Testis (tissue), 2 donors: ENCODE data around the gene SKA2.

Source experiments
- POLR2A ChIP-seq: fragments of 450-650 bp; IDR thresholded peaks from one replicate; pipeline ENCODE4 v1.6.1; 2017; ENCODE audit warnings: antibody characterized with exemption, mild to moderate bottlenecking, moderate library complexity
- TF ChIP-seq, protein P1 (sequence below), 3 experiments: fragments of 450-650 bp in 2 of 3; fragments of 200-600 bp in 1 of 3; sonication (generic) in 1 of 3; IDR thresholded peaks; one replicate each; pipeline ENCODE4 v1.5.1; 2016 to 2019; ENCODE audit warnings: antibody characterized with exemption in 3 of 3, mild to moderate bottlenecking in 2 of 3, moderate library complexity in 1 of 3

DNA sequence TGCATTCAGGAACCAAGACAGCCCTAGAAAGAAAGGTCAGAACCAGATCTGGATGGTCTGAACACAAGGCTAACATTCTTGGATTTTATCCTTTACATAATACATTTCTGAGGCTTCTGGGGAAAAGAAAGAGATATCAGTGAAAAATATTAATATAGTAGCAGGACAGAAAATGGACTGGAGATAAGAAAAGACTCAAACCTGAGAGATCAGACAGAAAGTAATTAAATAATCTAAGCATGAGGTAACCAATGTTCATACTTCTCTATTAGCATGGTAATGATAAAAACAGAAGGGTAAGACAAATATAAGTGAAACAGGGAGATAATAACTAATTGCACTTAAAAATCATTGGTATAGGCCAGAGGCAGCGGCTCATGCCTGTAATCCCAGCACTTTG lies 53.8 kb downstream of the SKA2 start:
- TF ChIP-seq, protein P1, sequence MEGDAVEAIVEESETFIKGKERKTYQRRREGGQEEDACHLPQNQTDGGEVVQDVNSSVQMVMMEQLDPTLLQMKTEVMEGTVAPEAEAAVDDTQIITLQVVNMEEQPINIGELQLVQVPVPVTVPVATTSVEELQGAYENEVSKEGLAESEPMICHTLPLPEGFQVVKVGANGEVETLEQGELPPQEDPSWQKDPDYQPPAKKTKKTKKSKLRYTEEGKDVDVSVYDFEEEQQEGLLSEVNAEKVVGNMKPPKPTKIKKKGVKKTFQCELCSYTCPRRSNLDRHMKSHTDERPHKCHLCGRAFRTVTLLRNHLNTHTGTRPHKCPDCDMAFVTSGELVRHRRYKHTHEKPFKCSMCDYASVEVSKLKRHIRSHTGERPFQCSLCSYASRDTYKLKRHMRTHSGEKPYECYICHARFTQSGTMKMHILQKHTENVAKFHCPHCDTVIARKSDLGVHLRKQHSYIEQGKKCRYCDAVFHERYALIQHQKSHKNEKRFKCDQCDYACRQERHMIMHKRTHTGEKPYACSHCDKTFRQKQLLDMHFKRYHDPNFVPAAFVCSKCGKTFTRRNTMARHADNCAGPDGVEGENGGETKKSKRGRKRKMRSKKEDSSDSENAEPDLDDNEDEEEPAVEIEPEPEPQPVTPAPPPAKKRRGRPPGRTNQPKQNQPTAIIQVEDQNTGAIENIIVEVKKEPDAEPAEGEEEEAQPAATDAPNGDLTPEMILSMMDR (IDR thresholded peaks at IDR 0.05), result no peak
- no peak for TF ChIP-seq POLR2A
